Skeletal muscle tissue (tissue), 4 donors: ENCODE results near the gene RBM6. TPM values are rescaled to one million over a fixed set of nuclear protein-coding genes. Genes with fewer than 3 reads are reported as not detected.

Source experiments
- H3K27ac ChIP-seq: one replicate; pipeline ENCODE4 v1.7.0; 2013; ENCODE audit warnings: mild to moderate bottlenecking, low read depth, low read length, inconsistent platforms
- H3K27me3 ChIP-seq, 3 donors: one replicate each; pipeline ENCODE4 v1.7.0; 2013; ENCODE audit warnings: low read length in 3 of 3; ENCODE audit not compliant: control insufficient read depth in 3 of 3, insufficient read depth in 3 of 3
- H3K36me3 ChIP-seq, 3 donors: one replicate each; pipeline ENCODE4 v1.7.0; 2013; ENCODE audit warnings: low read length in 3 of 3; ENCODE audit not compliant: control insufficient read depth in 3 of 3, insufficient read depth in 3 of 3
- H3K4me1 ChIP-seq, 3 donors: one replicate each; pipeline ENCODE4 v1.7.0; 2013; ENCODE audit warnings: low read length in 3 of 3, mild to moderate bottlenecking in 3 of 3; ENCODE audit not compliant: control insufficient read depth in 3 of 3, insufficient read depth in 3 of 3
- H3K4me3 ChIP-seq, 3 donors: one replicate each; pipeline ENCODE4 v1.7.0; 2013; ENCODE audit warnings: low read length in 3 of 3
- H3K9ac ChIP-seq, 3 donors: one replicate each; pipeline ENCODE4 v1.7.0; 2013; ENCODE audit warnings: low read length in 3 of 3, mild to moderate bottlenecking in 3 of 3, moderate library complexity in 2 of 3, low read depth in 1 of 3
- H3K9me3 ChIP-seq, 3 donors: one replicate each; pipeline ENCODE4 v1.7.0; 2013; ENCODE audit warnings: low read length in 3 of 3; ENCODE audit not compliant: control insufficient read depth in 3 of 3
- total RNA-seq: library from RNA; depleted of rRNA; stranded (reverse); fragments of >200 nt; gene quantifications from one replicate; pipeline ENCODE4 v1.2.3, GENCODE V29; 2014
- donor health status: Osteomylitis.

RBM6 gene
- total RNA-seq, 1 donor from 2014 or later: 49.1 TPM

GRCh38 chr3:50126287-50127211 is 186.6 kb downstream of the RBM6 start:
- H3K4me1 ChIP-seq: peaks cover 3 to 31% (median 22%) of the 10 kb centered on the region in 3 donors
- H3K9ac ChIP-seq: no peak overlapping the region
- no peaks in the 10 kb centered on the region for H3K9me3 ChIP-seq
- no peak overlapping the region for H3K4me3 ChIP-seq
- no peak overlapping the region for H3K27ac ChIP-seq
- no peaks in the 10 kb centered on the region for H3K27me3 ChIP-seq
- peaks cover 0 to 2% (median 2%) of the 10 kb centered on the region in 3 donors for H3K36me3 ChIP-seq

Other genes starting within 250 kb of the RBM6 start
- under 0.01 TPM for gene AMIGO3, start 220.5 kb upstream of the RBM6 start, total RNA-seq
- 9.9 TPM for gene GMPPB, start 216.2 kb upstream of the RBM6 start, total RNA-seq
- gene IP6K1, start 153.6 kb upstream of the RBM6 start, total RNA-seq: 23.5 TPM
- not detected for gene CDHR4, start 140.3 kb upstream of the RBM6 start, total RNA-seq
- gene INKA1, start 136.9 kb upstream of the RBM6 start, total RNA-seq: 11.5 TPM
- 29.7 TPM for gene UBA7, start 126.2 kb upstream of the RBM6 start, total RNA-seq
- gene TRAIP, start 83.6 kb upstream of the RBM6 start, total RNA-seq: 2.6 TPM
- gene CAMKV, start 70.2 kb upstream of the RBM6 start, total RNA-seq: not detected
- 2.6 TPM for gene MST1R, start 36.3 kb upstream of the RBM6 start, total RNA-seq
- gene MON1A, start 10.3 kb upstream of the RBM6 start, total RNA-seq: 5.7 TPM
- gene RBM5, start 148.8 kb downstream of the RBM6 start, total RNA-seq: 179 TPM
- 2.1 TPM for gene SEMA3F, start 215.2 kb downstream of the RBM6 start, total RNA-seq